ENCODE data around the gene PSMF1. TPM values are rescaled to one million over a fixed set of nuclear protein-coding genes. Genes with fewer than 3 reads are reported as not detected.

Gene PSMF1
- total and polyA plus RNA-seq, 9 of the 15 experiments (the other 6 are each of a cell fraction or from before 2014, with no cell fraction given), result 8.5 to 192 (median 33.2) TPM

- TF ChIP-seq NFIX (CRISPR knock-in tag; IDR thresholded peaks at IDR 0.05; ENCODE audit: low read depth) (no peak), CBX2 (IDR thresholded peaks at IDR 0.05; ENCODE audit: insufficient read depth, low read length, poor library complexity, severe bottlenecking) (no peak), ZNF384 (IDR thresholded peaks at IDR 0.05; ENCODE audit: low read depth, low read length) (no peak), POLR2H (tag; IDR thresholded peaks at IDR 0.05; ENCODE audit: low read depth) (no peak), HIVEP1 (CRISPR knock-in tag; IDR thresholded peaks at IDR 0.05) (no peak), ETS2 (tag; IDR thresholded peaks at IDR 0.05; ENCODE audit: borderline replicate concordance, poor library complexity, severe bottlenecking) (no peak), GATAD2B (IDR thresholded peaks at IDR 0.05; ENCODE audit: borderline replicate concordance) (no peak), MAX (CRISPR knock-in tag; IDR thresholded peaks at IDR 0.05) (no peak), ZNF830 (CRISPR knock-in tag; IDR thresholded peaks at IDR 0.05) (no peak), IRF2 (CRISPR knock-in tag; IDR thresholded peaks at IDR 0.05) (no peak), MED1 (CRISPR knock-in tag; IDR thresholded peaks at IDR 0.05; ENCODE audit: borderline replicate concordance) (no peak), KHSRP (IDR thresholded peaks at IDR 0.05) (no peak), ZNF124 (CRISPR knock-in tag; IDR thresholded peaks at IDR 0.05) (no peak), CBX3 (IDR thresholded peaks at IDR 0.05; ENCODE audit: borderline replicate concordance in 1 of 2, low read length in 2 of 2) (no peak), ZNF174 (CRISPR knock-in tag; IDR thresholded peaks at IDR 0.05) (no peak), AFF1 (IDR thresholded peaks at IDR 0.05; ENCODE audit: low read depth in 1 of 2, partially characterized antibody in 2 of 2) (no peak), E2F6 (IDR thresholded peaks at IDR 0.05; ENCODE audit: borderline replicate concordance in 1 of 2, extremely low read depth in 1 of 2, insufficient read depth in 1 of 2, insufficient read length in 1 of 2, low read depth in 1 of 2, low read length in 1 of 2, poor library complexity in 1 of 2, severe bottlenecking in 1 of 2) (no peak), RBM15 (IDR thresholded peaks at IDR 0.05; ENCODE audit: insufficient read depth, low read length) (no peak)
- TF ChIP-seq, protein P1, sequence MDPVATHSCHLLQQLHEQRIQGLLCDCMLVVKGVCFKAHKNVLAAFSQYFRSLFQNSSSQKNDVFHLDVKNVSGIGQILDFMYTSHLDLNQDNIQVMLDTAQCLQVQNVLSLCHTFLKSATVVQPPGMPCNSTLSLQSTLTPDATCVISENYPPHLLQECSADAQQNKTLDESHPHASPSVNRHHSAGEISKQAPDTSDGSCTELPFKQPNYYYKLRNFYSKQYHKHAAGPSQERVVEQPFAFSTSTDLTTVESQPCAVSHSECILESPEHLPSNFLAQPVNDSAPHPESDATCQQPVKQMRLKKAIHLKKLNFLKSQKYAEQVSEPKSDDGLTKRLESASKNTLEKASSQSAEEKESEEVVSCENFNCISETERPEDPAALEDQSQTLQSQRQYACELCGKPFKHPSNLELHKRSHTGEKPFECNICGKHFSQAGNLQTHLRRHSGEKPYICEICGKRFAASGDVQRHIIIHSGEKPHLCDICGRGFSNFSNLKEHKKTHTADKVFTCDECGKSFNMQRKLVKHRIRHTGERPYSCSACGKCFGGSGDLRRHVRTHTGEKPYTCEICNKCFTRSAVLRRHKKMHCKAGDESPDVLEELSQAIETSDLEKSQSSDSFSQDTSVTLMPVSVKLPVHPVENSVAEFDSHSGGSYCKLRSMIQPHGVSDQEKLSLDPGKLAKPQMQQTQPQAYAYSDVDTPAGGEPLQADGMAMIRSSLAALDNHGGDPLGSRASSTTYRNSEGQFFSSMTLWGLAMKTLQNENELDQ (CRISPR knock-in tag; IDR thresholded peaks at IDR 0.05; ENCODE audit: borderline replicate concordance), result no peak
Measured at GRCh38 chr20:1122388-1123315, 4.2 kb downstream of the PSMF1 start (continued).
